Panc1 (cell line): ENCODE measurements around the gene GALNT16. TPM values are rescaled to one million over a fixed set of nuclear protein-coding genes. Genes with fewer than 3 reads are reported as not detected.

Experiments used
- ATAC-seq: fragments of 200-7000 bp; cut with Tn5 transposase; 2 replicates; pipeline ENCODE4 v1.9.1; 2020; ENCODE audit warnings: mild to moderate bottlenecking, moderate library complexity
- BruUV-seq: library from RNA; stranded (reverse); fragments of 400-500 nt; replicated peaks from 2 replicates; lab custom pipeline; 2021; lab: Mats Ljungman, UMichigan
- CTCF ChIA-PET: fragments of 300-600 bp; sonication (Branson Sonifier 250); formaldehyde crosslinking; loops from one replicate; lab custom pipeline; 2022; ENCODE audit warnings: antibody characterized with exemption; lab: Charles Lee
- POLR2A ChIA-PET: fragments of 300-600 bp; sonication (Branson Sonifier 250); formaldehyde crosslinking; loops from one replicate; lab custom pipeline; 2022; ENCODE audit warnings: antibody characterized with exemption; lab: Charles Lee
- DNase-seq: peaks from one replicate; pipeline ENCODE4 v3.0.0-alpha.2; 2010; ENCODE audit warnings: low read depth, low spot score
- H3K27ac ChIP-seq: 2 replicates; pipeline ENCODE4 v1.5.1; 2011; ENCODE audit warnings: mild to moderate bottlenecking, low read length, inconsistent platforms
- H3K27me3 ChIP-seq: fragments of 200-500 bp; sonication (Bioruptor generic); 2 replicates; pipeline ENCODE4 v1.6.0; 2014; ENCODE audit warnings: low read length, inconsistent platforms; ENCODE audit not compliant: control insufficient read depth, insufficient read depth
- H3K36me3 ChIP-seq: fragments of 200-500 bp; sonication (Bioruptor generic); 2 replicates; pipeline ENCODE4 v1.5.1; 2014; ENCODE audit warnings: inconsistent platforms, mild to moderate bottlenecking, low read length, moderate library complexity; ENCODE audit not compliant: control insufficient read depth, insufficient read depth
- H3K4me1 ChIP-seq: 2 replicates; pipeline ENCODE4 v1.5.1; 2011; ENCODE audit warnings: inconsistent platforms, mild to moderate bottlenecking, low read length, moderate library complexity; ENCODE audit not compliant: control insufficient read depth, insufficient read depth
- H3K4me3 ChIP-seq, 2 experiments: 2 replicates each; pipeline ENCODE4 v1.5.1; 2011 to 2012; ENCODE audit warnings: low read depth in 2 of 2, low read length in 2 of 2, mild to moderate bottlenecking in 2 of 2, inconsistent platforms in 1 of 2, moderate library complexity in 1 of 2
- H3K9me3 ChIP-seq: fragments of 200-500 bp; sonication (Bioruptor generic); 2 replicates; pipeline ENCODE4 v1.5.1; 2014; ENCODE audit warnings: low read depth, mild to moderate bottlenecking, inconsistent platforms, low read length, moderate library complexity; ENCODE audit not compliant: control insufficient read depth, insufficient read depth
- CTCF ChIP-seq: fragments of 450-650 bp; IDR thresholded peaks from 2 replicates; pipeline ENCODE4 v1.5.1; 2017; ENCODE audit warnings: mild to moderate bottlenecking
- POLR2AphosphoS5 ChIP-seq: IDR thresholded peaks from 2 replicates; pipeline ENCODE4 v1.6.1; 2012; ENCODE audit warnings: mild to moderate bottlenecking, low read depth, low read length, moderate library complexity
- REST ChIP-seq, 2 experiments: IDR thresholded peaks; 2 replicates each; pipeline ENCODE4 v1.6.1; 2011 to 2012; ENCODE audit warnings: low read depth in 2 of 2, control low read depth in 1 of 2, low read length in 1 of 2, mild to moderate bottlenecking in 1 of 2, moderate library complexity in 1 of 2; ENCODE audit not compliant: insufficient read depth in 1 of 2
- SIN3A ChIP-seq: IDR thresholded peaks from 2 replicates; pipeline ENCODE4 v1.6.1; 2012; ENCODE audit warnings: low read depth, mild to moderate bottlenecking, low read length, moderate library complexity, borderline replicate concordance; ENCODE audit not compliant: insufficient read depth
- TCF7L2 ChIP-seq: IDR thresholded peaks from 2 replicates; pipeline ENCODE4 v1.6.1; 2011; ENCODE audit warnings: mild to moderate bottlenecking, low read depth, low read length, inconsistent platforms
- in situ Hi-C: cut with HindIII; loops from 2 replicates; pipeline ENCODE4 v1.10.0; 2016; ENCODE audit warnings: low sequenced_read_pairs, low pct_unique_long_range_greater_than_20kb
- intact Hi-C: fragments of 100-400 bp; cut with micrococcal nuclease; formaldehyde crosslinking; loops from one replicate; pipeline ENCODE4 v1.10.0; 2022; ENCODE audit not compliant: unreplicated experiment
- total RNA-seq: library from RNA; stranded (reverse); gene quantifications from one replicate; pipeline ENCODE4 v1.2.1, GENCODE V29; 2021; ENCODE audit not compliant: unreplicated experiment

Gene GALNT16
- total RNA-seq, 1 experiment from 2014 or later: 0.72 TPM

GRCh38 chr14:69317102-69317755 lies 57.3 kb downstream of the GALNT16 start:
- Histone ChIP-seq H3K4me3 (no peak overlapping the region), H3K4me1 (no peaks in the 10 kb centered on the region), H3K9me3 (no peaks in the 10 kb centered on the region), H3K27ac (no peak overlapping the region), H3K27me3 (no peaks in the 10 kb centered on the region), H3K36me3 (no peaks in the 10 kb centered on the region)
- POLR2A ChIA-PET: no interaction called here
- CTCF ChIA-PET: no interaction called here
- in situ Hi-C loops: no loop called here
- DNase-seq: peak; percentile 48
- no peak for TF ChIP-seq POLR2AphosphoS5
- TF ChIP-seq TCF7L2: no peak
- no peak for TF ChIP-seq SIN3A
- no peak for TF ChIP-seq REST (IDR thresholded peaks at IDR 0.05; ENCODE audit: insufficient read depth in 1 of 2, low read depth in 2 of 2, low read length in 1 of 2)
- no peak for TF ChIP-seq CTCF
- intact Hi-C loops: no loop called here
- no TSS peak for BruUV-seq
- peak; percentile 86 for ATAC-seq

GRCh38 chr14:69317780-69318179 lies 57.8 kb downstream of the GALNT16 start:
- intact Hi-C loops: no loop called here

More at GRCh38 chr14:69317780-69318179, 57.8 kb downstream of the GALNT16 start:
- ChIA-PET CTCF (no interaction called here), POLR2A (no interaction called here)
- no peak for ATAC-seq
- Histone ChIP-seq H3K4me1 (no peaks in the 10 kb centered on the region), H3K27ac (no peak overlapping the region), H3K4me3 (no peak overlapping the region), H3K36me3 (no peaks in the 10 kb centered on the region), H3K9me3 (no peaks in the 10 kb centered on the region), H3K27me3 (no peaks in the 10 kb centered on the region)
- in situ Hi-C loops: no loop called here
- no peak for DNase-seq
- no peak for TF ChIP-seq REST (IDR thresholded peaks at IDR 0.05; ENCODE audit: insufficient read depth in 1 of 2, low read depth in 2 of 2, low read length in 1 of 2)
- no peak for TF ChIP-seq POLR2AphosphoS5
- BruUV-seq: no TSS peak
